ACHN (cell line): ENCODE results near the gene CACNA1B.

Experiments
- DNase-seq: peaks from one replicate; pipeline ENCODE4 v3.0.0-alpha.2; 2015
- in situ Hi-C: cut with HindIII; loops from 2 replicates; pipeline ENCODE4 v1.10.0; 2017; ENCODE audit warnings: low sequenced_read_pairs, low pct_ligation_motif_present, low pct_unique_long_range_greater_than_20kb

The CACNA1B gene

DNA sequence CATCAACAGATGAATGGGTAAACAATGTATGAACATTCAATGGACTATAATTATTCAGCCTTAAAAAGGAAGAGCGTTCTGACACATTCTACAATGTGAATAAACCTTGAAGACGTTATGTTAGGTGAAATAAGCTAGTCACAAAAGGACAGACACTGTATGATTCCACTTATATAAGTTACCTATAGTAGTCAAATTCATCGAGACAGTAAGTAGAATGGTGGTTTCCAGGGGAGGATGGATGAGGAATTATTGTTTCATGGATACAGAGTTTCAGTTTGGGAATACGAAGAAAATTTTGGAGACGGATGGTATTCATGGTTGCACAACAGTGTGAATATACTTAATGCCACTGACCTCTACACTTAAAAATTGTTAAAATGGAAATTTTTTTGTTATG is 216.4 kb downstream of the CACNA1B start:
- DNase-seq: no peak
- in situ Hi-C loops: no loop called here

DNA sequence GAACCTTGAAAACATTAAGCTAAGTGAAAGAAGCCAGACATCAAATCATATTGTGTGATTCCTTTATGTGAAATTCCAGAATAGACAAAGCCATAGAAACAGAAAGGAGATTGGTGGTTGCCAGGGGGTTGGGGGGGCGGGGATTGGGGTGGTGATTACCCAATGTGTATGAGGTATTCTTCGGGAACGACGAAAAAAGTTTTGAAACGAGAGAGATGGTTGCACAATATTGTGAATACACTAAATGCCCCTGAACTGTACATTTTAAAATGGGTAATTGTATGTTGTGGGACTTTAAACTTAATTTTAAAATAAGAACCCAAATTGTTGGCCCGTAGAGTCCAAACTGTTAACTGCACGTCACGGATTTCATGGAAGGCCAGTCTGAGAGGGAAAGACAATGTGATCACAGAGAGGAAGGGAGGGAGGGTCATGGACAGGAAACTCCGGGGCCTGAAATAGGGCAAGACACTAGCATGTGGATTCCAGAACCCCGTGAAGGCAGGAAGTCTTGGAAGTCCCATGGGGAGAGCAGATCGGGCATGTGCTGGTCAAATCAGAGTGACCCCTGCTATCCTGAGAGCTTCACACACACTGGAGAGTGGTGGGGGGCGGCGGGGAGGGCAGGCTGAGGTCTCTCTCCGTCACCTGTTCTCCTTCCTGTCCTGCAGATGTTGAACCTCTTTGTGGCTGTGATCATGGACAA is 218.4 kb downstream of the CACNA1B start:
- in situ Hi-C loops: no loop called here
- no peak for DNase-seq

- no peak for DNase-seq
- in situ Hi-C loops: no loop called here
Measured at GRCh38 chr9:138096519-138096845, 218.9 kb downstream of the CACNA1B start.

DNA sequence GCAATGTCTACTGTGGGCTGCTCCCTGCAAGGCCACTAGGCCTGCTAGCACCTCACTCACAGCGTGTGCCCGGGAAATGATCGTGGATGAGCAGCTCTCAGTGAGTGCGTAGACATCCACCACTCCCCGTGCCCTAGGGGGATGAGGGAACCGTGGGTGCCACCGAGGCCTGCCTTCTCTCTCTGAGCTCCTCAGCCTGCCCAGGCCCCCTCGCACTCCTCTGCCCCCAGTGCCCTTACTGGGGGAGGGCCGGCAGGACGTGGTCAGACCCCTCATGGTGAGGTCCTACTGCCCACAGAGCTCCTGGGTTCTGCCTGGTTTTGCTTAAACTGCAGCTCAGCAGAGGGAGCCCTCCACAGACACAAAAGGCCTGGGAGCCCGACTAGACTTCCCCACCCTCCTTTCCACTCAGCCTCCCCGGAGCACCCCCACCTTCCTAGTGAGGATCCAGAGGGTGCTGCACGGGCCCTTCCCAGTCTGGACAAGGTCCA is 220.0 kb downstream of the CACNA1B start:
- in situ Hi-C loops: no loop called here
- no peak for DNase-seq

DNA sequence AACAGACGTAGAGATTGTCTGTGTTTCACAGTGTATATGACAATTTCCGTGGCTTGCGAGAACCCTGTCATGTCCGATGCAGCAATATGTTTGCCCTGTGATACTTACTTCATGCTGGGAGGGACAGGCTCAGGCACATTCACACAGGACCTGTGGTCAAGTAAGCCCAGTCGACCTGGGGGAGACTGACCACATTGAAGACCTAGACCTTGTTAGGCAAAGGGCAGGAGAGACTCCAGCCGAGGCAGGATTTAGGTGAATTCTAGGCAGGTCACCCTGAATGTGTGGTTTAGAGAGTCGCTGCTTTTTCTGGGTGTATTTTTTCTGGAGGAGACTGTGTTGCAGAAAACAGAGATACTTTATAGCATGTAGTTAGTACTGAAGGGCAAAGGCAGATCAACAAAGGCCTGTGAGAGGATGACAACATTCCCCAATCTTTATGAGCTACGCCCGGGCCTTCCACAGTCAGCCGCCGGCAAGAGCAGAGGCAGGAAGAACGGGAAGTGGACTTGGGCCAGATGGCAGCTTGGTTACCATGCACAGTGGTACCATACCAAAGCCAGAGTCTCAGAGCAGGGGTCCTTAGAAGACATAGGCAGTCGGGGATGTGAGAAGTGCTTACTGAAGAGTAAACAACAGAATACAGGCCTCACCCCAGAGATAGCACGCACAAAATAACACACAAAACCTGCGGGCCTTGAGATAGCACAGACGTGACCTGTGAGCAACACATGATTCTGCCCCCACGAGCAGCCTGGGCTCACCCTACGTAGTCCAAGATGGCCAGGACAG is 220.7 kb downstream of the CACNA1B start:
- no peak for DNase-seq
- in situ Hi-C loops: no loop called here

GRCh38 chr9:138098908-138099791 is 221.6 kb downstream of the CACNA1B start:
- DNase-seq: no peak
- in situ Hi-C loops: no loop called here

GRCh38 chr9:138099803-138100598 is 222.4 kb downstream of the CACNA1B start:
- DNase-seq: no peak
- in situ Hi-C loops: no loop called here

GRCh38 chr9:138100711-138101350 is 223.2 kb downstream of the CACNA1B start:
- no peak for DNase-seq
- in situ Hi-C loops: no loop called here

- in situ Hi-C loops: no loop called here
- DNase-seq: no peak
Measured at GRCh38 chr9:138101444-138102234, 224.1 kb downstream of the CACNA1B start.

DNA sequence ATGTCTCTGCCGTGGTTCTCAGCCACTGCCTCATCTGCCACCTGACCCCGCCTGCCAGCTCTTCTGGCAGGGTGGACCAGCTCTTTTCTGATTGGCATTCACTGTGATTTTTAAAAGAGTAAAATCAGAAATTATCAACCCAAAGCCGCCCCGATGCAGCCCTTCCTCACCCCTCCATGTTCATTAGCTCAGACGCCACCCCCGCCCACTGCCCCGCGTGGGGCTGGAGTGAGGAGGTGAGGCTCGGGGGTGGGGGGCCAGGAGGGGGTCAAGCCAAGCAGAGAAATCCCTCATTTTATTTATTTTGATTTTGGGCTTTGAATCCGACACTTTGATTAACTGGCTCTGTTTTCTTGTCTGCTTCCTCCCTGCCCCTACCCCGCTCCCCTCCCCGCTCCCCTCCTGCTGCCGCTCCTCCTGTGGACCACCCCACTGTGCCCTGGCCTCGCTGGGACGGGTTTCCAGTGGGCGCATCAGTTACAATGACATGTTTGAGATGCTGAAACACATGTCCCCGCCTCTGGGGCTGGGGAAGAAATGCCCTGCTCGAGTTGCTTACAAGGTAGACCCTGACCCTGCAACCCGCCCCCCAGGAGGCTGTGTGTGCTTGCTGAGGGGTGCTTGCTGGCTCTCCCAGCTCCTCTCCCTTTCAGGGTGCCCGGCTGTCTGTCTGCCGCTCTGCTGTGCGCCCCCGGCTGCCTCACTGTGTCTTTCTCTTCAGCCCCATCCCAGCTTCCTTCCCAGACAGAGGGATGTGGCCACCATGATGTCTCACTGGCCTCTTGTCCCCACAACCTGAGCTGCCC is 224.9 kb downstream of the CACNA1B start:
- in situ Hi-C loops: no loop called here
- no peak for DNase-seq

GRCh38 chr9:138103111-138103848 is 225.7 kb downstream of the CACNA1B start:
- DNase-seq: no peak
- in situ Hi-C loops: no loop called here

- in situ Hi-C loops: no loop called here
- DNase-seq: no peak
Measured at GRCh38 chr9:138103849-138104206, 226.2 kb downstream of the CACNA1B start.

GRCh38 chr9:138104251-138105122 is 226.9 kb downstream of the CACNA1B start:
- in situ Hi-C loops: no loop called here
- DNase-seq: no peak

DNA sequence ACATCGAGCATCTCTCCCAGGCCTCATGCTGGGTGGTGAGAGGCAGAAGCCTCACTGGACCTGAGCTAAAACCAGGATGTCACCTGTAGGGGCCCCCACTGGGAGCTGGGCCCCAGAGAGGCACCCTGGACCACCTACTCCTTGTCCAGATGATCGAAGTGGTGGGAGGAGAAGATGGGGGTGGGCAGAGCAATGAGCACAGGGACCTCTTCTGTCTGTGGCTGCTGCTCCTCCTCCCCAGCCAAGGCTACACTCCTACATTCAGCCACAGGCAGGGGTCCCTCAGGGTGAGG is 227.5 kb downstream of the CACNA1B start:
- no peak for DNase-seq
- in situ Hi-C loops: no loop called here
